Ectodermal cell (in vitro differentiated cells): ENCODE results near the gene IFT27.
"Not testable (repeated sequence)": the region's sequence is repeated elsewhere in the genome, so short reads cannot be mapped to it uniquely, and the experiment has no call there.

Experiments
- H3K27ac ChIP-seq: 2 replicates; pipeline ENCODE4 v1.7.0; 2013; ENCODE audit warnings: mild to moderate bottlenecking, low read depth, low read length; ENCODE audit not compliant: insufficient read depth, poor library complexity, severe bottlenecking
- H3K27me3 ChIP-seq: 2 replicates; pipeline ENCODE4 v1.7.0; 2013; ENCODE audit warnings: mild to moderate bottlenecking, low read length; ENCODE audit not compliant: insufficient read depth, control insufficient read depth, poor library complexity, severe bottlenecking
- H3K36me3 ChIP-seq: one replicate; pipeline ENCODE4 v1.7.0; 2013; ENCODE audit warnings: low read length; ENCODE audit not compliant: control insufficient read depth, insufficient read depth
- H3K4me1 ChIP-seq: one replicate; pipeline ENCODE4 v1.7.0; 2013; ENCODE audit warnings: low read length; ENCODE audit not compliant: control insufficient read depth, insufficient read depth
- H3K4me3 ChIP-seq: 2 replicates; pipeline ENCODE4 v1.7.0; 2013; ENCODE audit warnings: low read depth, low read length, control low read depth; ENCODE audit not compliant: insufficient read depth
- H3K9me3 ChIP-seq: 2 replicates; pipeline ENCODE4 v1.7.0; 2013; ENCODE audit warnings: mild to moderate bottlenecking, low read length, moderate library complexity; ENCODE audit not compliant: control insufficient read depth
- WGBS, 2 experiments: methylation state at CpG; one replicate each; pipeline ENCODE4 v1.1.7; 2013; ENCODE audit warnings: missing lambda C conversion rate in 2 of 2; 5-methylcytosine and 5-hydroxymethylcytosine counted together

The IFT27 gene

GRCh38 chr22:36738416-36739020 lies 37.4 kb downstream of the IFT27 start:
- H3K4me3 ChIP-seq, result no peak overlapping the region
- H3K4me1 ChIP-seq, result no peaks in the 10 kb centered on the region
- no peak overlapping the region for H3K27ac ChIP-seq
- H3K9me3 ChIP-seq, result no peaks in the 10 kb centered on the region
- 91 to 92% methylated on average over 6 of the region's 6 CpGs for WGBS, 2 experiments
- H3K36me3 ChIP-seq, result no peaks in the 10 kb centered on the region
- no peaks in the 10 kb centered on the region for H3K27me3 ChIP-seq

- Histone ChIP-seq H3K4me3 (no peak overlapping the region), H3K27me3 (no peaks in the 10 kb centered on the region), H3K9me3 (no peaks in the 10 kb centered on the region), H3K27ac (no peak overlapping the region), H3K4me1 (no peaks in the 10 kb centered on the region), H3K36me3 (no peaks in the 10 kb centered on the region)
- 77 to 78% methylated on average over 6 of the region's 6 CpGs for WGBS, 2 experiments
Measured at GRCh38 chr22:36737776-36738175, 38.1 kb downstream of the IFT27 start.

- H3K4me3 ChIP-seq, result no peak overlapping the region
- no peak overlapping the region for H3K27ac ChIP-seq
- no peaks in the 10 kb centered on the region for H3K4me1 ChIP-seq
- H3K27me3 ChIP-seq, result no peaks in the 10 kb centered on the region
- no peaks in the 10 kb centered on the region for H3K36me3 ChIP-seq
- no peaks in the 10 kb centered on the region for H3K9me3 ChIP-seq
- WGBS, 2 experiments, result 90% methylated on average over 10 of the region's 10 CpGs
Measured at GRCh38 chr22:36736701-36737320, 39.1 kb downstream of the IFT27 start.

GRCh38 chr22:36734171-36735058 lies 41.5 kb downstream of the IFT27 start:
- Histone ChIP-seq H3K9me3 (no peaks in the 10 kb centered on the region), H3K27me3 (no peaks in the 10 kb centered on the region), H3K4me1 (no peaks in the 10 kb centered on the region), H3K4me3 (no peak overlapping the region), H3K27ac (no peak overlapping the region), H3K36me3 (no peaks in the 10 kb centered on the region)
- 80 to 82% methylated on average over 10 of the region's 10 CpGs for WGBS, 2 experiments

GRCh38 chr22:36733271-36733670 lies 42.6 kb downstream of the IFT27 start:
- Histone ChIP-seq H3K27me3 (no peaks in the 10 kb centered on the region), H3K27ac (no peak overlapping the region), H3K4me3 (no peak overlapping the region), H3K36me3 (no peaks in the 10 kb centered on the region), H3K9me3 (no peaks in the 10 kb centered on the region), H3K4me1 (no peaks in the 10 kb centered on the region)
- 91 to 93% methylated on average over 3 of the region's 3 CpGs for WGBS, 2 experiments

GRCh38 chr22:36732609-36733008 lies 43.3 kb downstream of the IFT27 start:
- Histone ChIP-seq H3K36me3 (no peaks in the 10 kb centered on the region), H3K27ac (no peak overlapping the region), H3K9me3 (no peaks in the 10 kb centered on the region), H3K4me1 (no peaks in the 10 kb centered on the region), H3K27me3 (no peaks in the 10 kb centered on the region), H3K4me3 (no peak overlapping the region)
- whole genome bisulfite sequencing, 2 experiments, result 86 to 89% methylated on average over 1 of the region's 1 CpG

GRCh38 chr22:36731916-36732315 lies 44.0 kb downstream of the IFT27 start:
- Histone ChIP-seq H3K4me3 (no peak overlapping the region), H3K4me1 (no peaks in the 10 kb centered on the region), H3K27me3 (no peaks in the 10 kb centered on the region), H3K27ac (no peak overlapping the region), H3K9me3 (no peaks in the 10 kb centered on the region), H3K36me3 (no peaks in the 10 kb centered on the region)
- 92 to 95% methylated on average over 5 of the region's 5 CpGs for WGBS, 2 experiments

- WGBS, 2 experiments, result 88 to 93% methylated on average over 6 of the region's 6 CpGs
- not testable (repeated sequence) for H3K9me3 ChIP-seq
Measured at GRCh38 chr22:36731321-36731720, 44.6 kb downstream of the IFT27 start.

GRCh38 chr22:36730176-36730858 lies 45.6 kb downstream of the IFT27 start:
- H3K36me3 ChIP-seq, result no peaks in the 10 kb centered on the region
- no peaks in the 10 kb centered on the region for H3K27me3 ChIP-seq
- H3K4me3 ChIP-seq, result no peak overlapping the region
- 90 to 94% methylated on average over 19 of the region's 19 CpGs for WGBS, 2 experiments
- H3K4me1 ChIP-seq, result no peaks in the 10 kb centered on the region
- no peaks in the 10 kb centered on the region for H3K9me3 ChIP-seq
- H3K27ac ChIP-seq, result no peak overlapping the region

More at GRCh38 chr22:36731321-36731720, 44.6 kb downstream of the IFT27 start:
- H3K36me3 ChIP-seq, H3K27me3 ChIP-seq, H3K27ac ChIP-seq, H3K4me3 ChIP-seq, H3K4me1 ChIP-seq: not testable (repeated sequence)

- Histone ChIP-seq H3K9me3 (no peaks in the 10 kb centered on the region), H3K27me3 (no peaks in the 10 kb centered on the region)
- WGBS, 2 experiments, result 75 to 76% methylated on average over 7 of the region's 7 CpGs
Measured at GRCh38 chr22:36729321-36729720, 46.6 kb downstream of the IFT27 start.

More at GRCh38 chr22:36729321-36729720, 46.6 kb downstream of the IFT27 start:
- Histone ChIP-seq H3K4me1 (no peaks in the 10 kb centered on the region), H3K36me3 (no peaks in the 10 kb centered on the region), H3K4me3 (no peak overlapping the region), H3K27ac (no peak overlapping the region)
